ENCODE results near the gene TEN1. TPM values are rescaled to one million over a fixed set of nuclear protein-coding genes. Genes with fewer than 3 reads are reported as not detected.
A peak's percentile ranks its signal among the peaks of the same experiment; 100 is the strongest.

The TEN1 gene
- total and polyA plus RNA-seq, 2 of the 13 experiments (the other 11 are each of a cell fraction or from before 2014, with no cell fraction given), result 18.0 to 21.3 TPM

DNA sequence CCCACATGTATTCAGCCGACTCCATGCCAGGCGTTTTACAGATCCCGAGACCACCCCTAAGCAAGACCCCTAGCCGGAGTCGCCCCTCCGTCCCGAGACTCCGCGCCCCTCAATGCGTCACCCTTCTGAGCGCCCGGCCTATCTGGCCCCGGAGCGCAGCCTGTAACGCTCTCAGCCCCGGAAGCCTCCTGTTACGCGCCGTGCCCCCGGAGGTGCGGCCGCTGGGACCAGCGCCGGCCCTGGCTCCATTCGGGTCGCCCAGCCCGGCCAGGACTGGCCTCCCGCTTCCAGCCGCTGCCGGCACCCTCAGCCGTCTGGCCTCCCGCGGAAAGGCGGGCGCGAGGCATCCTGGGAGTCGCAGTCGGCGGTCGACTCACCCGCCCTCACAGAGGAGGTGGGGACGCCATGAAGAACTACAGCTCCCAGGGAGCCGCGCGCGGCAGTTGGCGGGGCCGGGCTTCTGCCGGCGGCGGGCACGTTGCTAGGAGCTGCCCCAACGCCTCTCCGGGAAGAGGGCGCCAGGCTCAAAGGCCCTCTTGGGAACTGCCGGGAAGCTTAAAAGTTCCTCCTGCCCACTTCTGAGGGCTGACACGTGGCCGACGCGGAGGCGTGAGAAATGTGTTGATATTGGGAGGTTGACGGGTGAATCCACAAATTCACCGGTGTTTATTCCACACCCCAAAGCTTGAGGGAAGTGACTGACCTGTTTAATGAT, 38.2 kb upstream of the TEN1 start, which contains the start of gene FBF1 (continued):
- TF ChIP-seq, protein P1, sequence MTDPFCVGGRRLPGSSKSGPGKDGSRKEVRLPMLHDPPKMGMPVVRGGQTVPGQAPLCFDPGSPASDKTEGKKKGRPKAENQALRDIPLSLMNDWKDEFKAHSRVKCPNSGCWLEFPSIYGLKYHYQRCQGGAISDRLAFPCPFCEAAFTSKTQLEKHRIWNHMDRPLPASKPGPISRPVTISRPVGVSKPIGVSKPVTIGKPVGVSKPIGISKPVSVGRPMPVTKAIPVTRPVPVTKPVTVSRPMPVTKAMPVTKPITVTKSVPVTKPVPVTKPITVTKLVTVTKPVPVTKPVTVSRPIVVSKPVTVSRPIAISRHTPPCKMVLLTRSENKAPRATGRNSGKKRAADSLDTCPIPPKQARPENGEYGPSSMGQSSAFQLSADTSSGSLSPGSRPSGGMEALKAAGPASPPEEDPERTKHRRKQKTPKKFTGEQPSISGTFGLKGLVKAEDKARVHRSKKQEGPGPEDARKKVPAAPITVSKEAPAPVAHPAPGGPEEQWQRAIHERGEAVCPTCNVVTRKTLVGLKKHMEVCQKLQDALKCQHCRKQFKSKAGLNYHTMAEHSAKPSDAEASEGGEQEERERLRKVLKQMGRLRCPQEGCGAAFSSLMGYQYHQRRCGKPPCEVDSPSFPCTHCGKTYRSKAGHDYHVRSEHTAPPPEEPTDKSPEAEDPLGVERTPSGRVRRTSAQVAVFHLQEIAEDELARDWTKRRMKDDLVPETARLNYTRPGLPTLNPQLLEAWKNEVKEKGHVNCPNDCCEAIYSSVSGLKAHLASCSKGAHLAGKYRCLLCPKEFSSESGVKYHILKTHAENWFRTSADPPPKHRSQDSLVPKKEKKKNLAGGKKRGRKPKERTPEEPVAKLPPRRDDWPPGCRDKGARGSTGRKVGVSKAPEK (CRISPR knock-in tag; IDR thresholded peaks at IDR 0.05; ENCODE audit: borderline replicate concordance), result 0 out of 2 replicates have a peak, but pooled peaks have one; percentile 67
- TF ChIP-seq AGO2 (optimal IDR thresholded peaks at IDR 0.05; ENCODE audit: low read depth, low read length), result peak; percentile 100
- TF ChIP-seq, protein P2, sequence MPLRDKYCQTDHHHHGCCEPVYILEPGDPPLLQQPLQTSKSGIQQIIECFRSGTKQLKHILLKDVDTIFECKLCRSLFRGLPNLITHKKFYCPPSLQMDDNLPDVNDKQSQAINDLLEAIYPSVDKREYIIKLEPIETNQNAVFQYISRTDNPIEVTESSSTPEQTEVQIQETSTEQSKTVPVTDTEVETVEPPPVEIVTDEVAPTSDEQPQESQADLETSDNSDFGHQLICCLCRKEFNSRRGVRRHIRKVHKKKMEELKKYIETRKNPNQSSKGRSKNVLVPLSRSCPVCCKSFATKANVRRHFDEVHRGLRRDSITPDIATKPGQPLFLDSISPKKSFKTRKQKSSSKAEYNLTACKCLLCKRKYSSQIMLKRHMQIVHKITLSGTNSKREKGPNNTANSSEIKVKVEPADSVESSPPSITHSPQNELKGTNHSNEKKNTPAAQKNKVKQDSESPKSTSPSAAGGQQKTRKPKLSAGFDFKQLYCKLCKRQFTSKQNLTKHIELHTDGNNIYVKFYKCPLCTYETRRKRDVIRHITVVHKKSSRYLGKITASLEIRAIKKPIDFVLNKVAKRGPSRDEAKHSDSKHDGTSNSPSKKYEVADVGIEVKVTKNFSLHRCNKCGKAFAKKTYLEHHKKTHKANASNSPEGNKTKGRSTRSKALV (CRISPR knock-in tag; IDR thresholded peaks at IDR 0.05), result peak; percentile 77
- TF ChIP-seq CREM (IDR thresholded peaks at IDR 0.05), result peak; percentile 46; the same call in 1 of the 2 replicates
- no peak for TF ChIP-seq CREM (CRISPR knock-in tag; IDR thresholded peaks at IDR 0.05)
- peak; percentile 75; the same call in 1 of the 2 replicates for TF ChIP-seq WIZ (CRISPR knock-in tag; IDR thresholded peaks at IDR 0.05)
- TF ChIP-seq THYN1 (CRISPR knock-in tag; IDR thresholded peaks at IDR 0.05; ENCODE audit: borderline replicate concordance, low read depth), result no peak
- peak; percentile 97 for TF ChIP-seq ZNF501 (CRISPR knock-in tag; IDR thresholded peaks at IDR 0.05)
- peak; percentile 64 for TF ChIP-seq SP5 (CRISPR knock-in tag; IDR thresholded peaks at IDR 0.05; ENCODE audit: borderline replicate concordance, low read depth)
- peak; percentile 41; the same call in 1 of the 2 replicates for TF ChIP-seq ZNF367 (CRISPR knock-in tag; IDR thresholded peaks at IDR 0.05; ENCODE audit: borderline replicate concordance)
- TF ChIP-seq PPARG (CRISPR knock-in tag; conservative IDR thresholded peaks at IDR 0.05), result peak; percentile 63
- peak; percentile 49; the same call in 1 of the 2 replicates for TF ChIP-seq ZMYM3 (CRISPR knock-in tag; IDR thresholded peaks at IDR 0.05)
- TF ChIP-seq SSRP1 (CRISPR knock-in tag; IDR thresholded peaks at IDR 0.05), result peak; percentile 93
- no peak for TF ChIP-seq CCAR2 (optimal IDR thresholded peaks at IDR 0.05; ENCODE audit: low read depth, low read length)
- peak; percentile 29; the same call in 1 of the 2 replicates for TF ChIP-seq ZFYVE20 (CRISPR knock-in tag; IDR thresholded peaks at IDR 0.05; ENCODE audit: borderline replicate concordance, low read depth)
- no peak for TF ChIP-seq MBD4 (IDR thresholded peaks at IDR 0.05; ENCODE audit: borderline replicate concordance, low read length)
- TF ChIP-seq ZNF33B (CRISPR knock-in tag; IDR thresholded peaks at IDR 0.05), result no peak
- peak; percentile 95 for TF ChIP-seq TGIF2 (CRISPR knock-in tag; IDR thresholded peaks at IDR 0.05)
- TF ChIP-seq ZNF615 (CRISPR knock-in tag; IDR thresholded peaks at IDR 0.05; ENCODE audit: borderline replicate concordance), result no peak; the same call in 1 of the 2 replicates
- TF ChIP-seq ZBTB38 (CRISPR knock-in tag; IDR thresholded peaks at IDR 0.05), result peak; percentile 80; the same call in 1 of the 2 replicates
- TF ChIP-seq, protein P3, sequence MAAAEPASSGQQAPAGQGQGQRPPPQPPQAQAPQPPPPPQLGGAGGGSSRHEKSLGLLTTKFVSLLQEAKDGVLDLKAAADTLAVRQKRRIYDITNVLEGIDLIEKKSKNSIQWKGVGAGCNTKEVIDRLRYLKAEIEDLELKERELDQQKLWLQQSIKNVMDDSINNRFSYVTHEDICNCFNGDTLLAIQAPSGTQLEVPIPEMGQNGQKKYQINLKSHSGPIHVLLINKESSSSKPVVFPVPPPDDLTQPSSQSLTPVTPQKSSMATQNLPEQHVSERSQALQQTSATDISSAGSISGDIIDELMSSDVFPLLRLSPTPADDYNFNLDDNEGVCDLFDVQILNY (CRISPR knock-in tag; conservative IDR thresholded peaks at IDR 0.05), result peak; percentile 86
- 0 out of 2 replicates have a peak, but pooled peaks have one; percentile 73 for TF ChIP-seq TOPORS (CRISPR knock-in tag; IDR thresholded peaks at IDR 0.05)
- TF ChIP-seq THAP11 (CRISPR knock-in tag; IDR thresholded peaks at IDR 0.05), result peak; percentile 99
- TF ChIP-seq ATF7 (IDR thresholded peaks at IDR 0.05), result no peak
- no peak; the same call in 1 of the 2 replicates for TF ChIP-seq ATF7 (CRISPR knock-in tag; IDR thresholded peaks at IDR 0.05)
- TF ChIP-seq HNRNPK (IDR thresholded peaks at IDR 0.05; ENCODE audit: low read depth, low read length, poor library complexity, severe bottlenecking), result peak; percentile 57

All from HepG2 (cell line).